Sigmoid colon (tissue), 7 donors: ENCODE results near the gene PRRT1. TPM values are rescaled to one million over a fixed set of nuclear protein-coding genes. Genes with fewer than 3 reads are reported as not detected.

Experiments used
- DNase-seq: peaks from one replicate; pipeline ENCODE4 v3.0.0-alpha.2; 2019
- H3K27ac ChIP-seq, 4 donors: fragments of 200-600 bp; sonication (generic); one replicate each; pipeline ENCODE4 v1.5.1; 2016 to 2019; ENCODE audit warnings: mild to moderate bottlenecking in 1 of 4
- H3K27me3 ChIP-seq, 3 donors: fragments of 200-600 bp; sonication (generic); one replicate each; pipeline ENCODE4 v1.5.1; 2019; ENCODE audit warnings: mild to moderate bottlenecking in 1 of 3
- H3K36me3 ChIP-seq, 4 donors: fragments of 200-600 bp; sonication (generic); one replicate each; pipeline ENCODE4 v1.5.1; 2016 to 2019
- H3K4me1 ChIP-seq, 4 donors: fragments of 200-600 bp; sonication (generic); one replicate each; pipeline ENCODE4 v1.5.1; 2017 to 2019
- H3K4me3 ChIP-seq, 4 donors: fragments of 200-600 bp; sonication (generic); one replicate each; pipeline ENCODE4 v1.5.1; 2017 to 2019; ENCODE audit warnings: mild to moderate bottlenecking in 2 of 4, moderate library complexity in 1 of 4
- H3K9me3 ChIP-seq, 4 donors: fragments of 200-600 bp in 3 of 4; sonication (generic) in 3 of 4; one replicate each; pipeline versions ENCODE4 v1.5.1 to v1.6.1; 2013 to 2019
- CTCF ChIP-seq, 4 experiments: fragments of 450-650 bp in 3 of 4; fragments of 200-600 bp in 1 of 4; IDR thresholded peaks; one replicate each; pipeline ENCODE4 v1.5.1; 2016 to 2019; ENCODE audit warnings: antibody characterized with exemption in 4 of 4, mild to moderate bottlenecking in 3 of 4, moderate library complexity in 2 of 4
- EP300 ChIP-seq, 4 donors: sonication (generic); formaldehyde crosslinking; IDR thresholded peaks; one replicate each; pipeline ENCODE4 v1.6.1; 2017; ENCODE audit warnings: antibody characterized with exemption in 4 of 4
- POLR2A ChIP-seq, 2 donors: fragments of 450-650 bp; IDR thresholded peaks; one replicate each; pipeline ENCODE4 v1.6.1; 2016; ENCODE audit warnings: antibody characterized with exemption in 2 of 2, mild to moderate bottlenecking in 2 of 2, moderate library complexity in 2 of 2
- POLR2AphosphoS5 ChIP-seq, 4 donors: sonication (generic); formaldehyde crosslinking; IDR thresholded peaks; one replicate each; pipeline ENCODE4 v1.6.1; 2017; ENCODE audit warnings: antibody characterized with exemption in 4 of 4
- WGBS, 2 donors: extraction: QIAGEN DNeasy Blood & Tissue Kit; methylation state at CpG; one replicate each; pipeline ENCODE4 v1.1.7; 2013; 5-methylcytosine and 5-hydroxymethylcytosine counted together
- intact Hi-C: fragments of 100-400 bp; cut with DNase I; formaldehyde crosslinking; loops from one replicate; pipeline ENCODE4 v1.15.1; 2023
- polyA plus RNA-seq, 3 donors: library from polyadenylated mRNA; stranded (reverse); fragments of 200-250 nt; gene quantifications; one replicate each; pipeline ENCODE4 v1.2.3, GENCODE V29; 2013
- total RNA-seq, 4 donors: library from RNA; depleted of rRNA; stranded (reverse); fragments of >200 nt; gene quantifications; one replicate each; pipeline ENCODE4 v1.1.0, GENCODE V29; 2016
- donor health status: healthy with polysubstance abuse.
- donor health status: Bipolar disorder and iron deficiency.
- donor health status: healthy.

Gene PRRT1
- total and polyA plus RNA-seq, 7 donors = 0.46 to 6.1 (median 2.5) TPM

- H3K36me3 ChIP-seq = no peaks in the 10 kb centered on the region
- intact Hi-C loops = loop anchor here (2.0 to 10.0 kb wide), 7 partner anchors 45 to 1218 kb away; partner anchors contain the start of genes BAG6, BRD2, CUTA and DXO
- no peaks in the 10 kb centered on the region for H3K27me3 ChIP-seq
- H3K4me3 ChIP-seq = peak overlapping the region; percentile 68 to 91 (median 82)
- H3K4me1 ChIP-seq = peaks cover 0 to 25% (median 23%) of the 10 kb centered on the region in 4 donors
- 28 to 39% methylated on average over 28 of the region's 28 CpGs for WGBS, 2 donors
- peak; percentile 80 for DNase-seq
- TF ChIP-seq POLR2AphosphoS5 (IDR thresholded peaks at IDR 0.05) (peak in 1 of 4 donors; percentile 18), EP300 (IDR thresholded peaks at IDR 0.05) (no peak), CTCF (IDR thresholded peaks at IDR 0.05) (no peak), POLR2A (IDR thresholded peaks at IDR 0.05) (no peak)
- no peaks in the 10 kb centered on the region for H3K9me3 ChIP-seq
- H3K27ac ChIP-seq = peak overlapping the region; percentile 93 to 100 (median 100)
Observed at GRCh38 chr6:32196682-32197616, 45.2 kb upstream of the PRRT1 start.

- H3K27me3 ChIP-seq = no peaks in the 10 kb centered on the region
- peak; percentile 97 for DNase-seq
- TF ChIP-seq CTCF (IDR thresholded peaks at IDR 0.05) = no peak
- peak; percentile 99 for TF ChIP-seq POLR2A (IDR thresholded peaks at IDR 0.05)
- peak in 2 of 4 donors; percentile 77 to 91 for TF ChIP-seq EP300 (IDR thresholded peaks at IDR 0.05)
- peak; percentile 98 to 100 (median 99) for TF ChIP-seq POLR2AphosphoS5 (IDR thresholded peaks at IDR 0.05)
- H3K4me3 ChIP-seq = peak overlapping the region; percentile 68 to 91 (median 82)
- H3K27ac ChIP-seq = peak overlapping the region; percentile 93 to 100 (median 100)
- 0% methylated on average over 58 of the region's 58 CpGs for WGBS, 2 donors
- intact Hi-C loops = loop anchor here (1.0 to 10.0 kb wide), 8 partner anchors 44 to 1219 kb away; partner anchors contain the start of genes BAG6, BRD2, CUTA and DXO
- peaks cover 0 to 31% (median 27%) of the 10 kb centered on the region in 4 donors for H3K4me1 ChIP-seq
- H3K36me3 ChIP-seq = no peaks in the 10 kb centered on the region
- no peaks in the 10 kb centered on the region for H3K9me3 ChIP-seq
Observed at GRCh38 chr6:32195902-32196681, 44.4 kb upstream of the PRRT1 start.

- Histone ChIP-seq H3K9me3 (no peaks in the 10 kb centered on the region), H3K4me3 (peak overlapping the region; percentile 68 to 91 (median 82)), H3K27ac (peak overlapping the region; percentile 93 to 100 (median 100)), H3K4me1 (peaks cover 0 to 36% (median 32%) of the 10 kb centered on the region in 4 donors), H3K36me3 (no peaks in the 10 kb centered on the region), H3K27me3 (no peaks in the 10 kb centered on the region)
- WGBS, 2 donors = 0% methylated on average over 25 of the region's 25 CpGs
- DNase-seq = peak; percentile 100
- no peak for TF ChIP-seq POLR2AphosphoS5 (IDR thresholded peaks at IDR 0.05)
- TF ChIP-seq CTCF (IDR thresholded peaks at IDR 0.05) = peak in 3 of 4 experiments; percentile 15 to 42 (median 26)
- TF ChIP-seq EP300 (IDR thresholded peaks at IDR 0.05) = no peak
- TF ChIP-seq POLR2A (IDR thresholded peaks at IDR 0.05) = no peak
- intact Hi-C loops = loop anchor here (1.0 to 10.0 kb wide), 7 partner anchors 43 to 1219 kb away; partner anchors contain the start of genes BAG6, BRD2, CUTA and DXO
Observed at GRCh38 chr6:32195652-32195901, 43.8 kb upstream of the PRRT1 start.

GRCh38 chr6:32194825-32195651 lies 43.3 kb upstream of the PRRT1 start:
- H3K4me1 ChIP-seq = peaks cover 0 to 38% (median 35%) of the 10 kb centered on the region in 4 donors
- WGBS, 2 donors = 16 to 17% methylated on average over 15 of the region's 15 CpGs
- intact Hi-C loops = loop anchor here (1.0 to 10.0 kb wide), 7 partner anchors 43 to 1220 kb away; partner anchors contain the start of genes BAG6, BRD2, CUTA and DXO
- no peaks in the 10 kb centered on the region for H3K27me3 ChIP-seq
- H3K9me3 ChIP-seq = no peaks in the 10 kb centered on the region
- H3K27ac ChIP-seq = peak overlapping the region; percentile 93 to 100 (median 100)
- TF ChIP-seq CTCF (IDR thresholded peaks at IDR 0.05) = peak; percentile 48 to 80 (median 64)
- TF ChIP-seq POLR2A (IDR thresholded peaks at IDR 0.05) = peak; percentile 92 to 95
- no peak for TF ChIP-seq EP300 (IDR thresholded peaks at IDR 0.05)
- TF ChIP-seq POLR2AphosphoS5 (IDR thresholded peaks at IDR 0.05) = peak; percentile 96 to 99 (median 96)
- DNase-seq = no peak
- H3K36me3 ChIP-seq = no peaks in the 10 kb centered on the region
- peak overlapping the region in 3 of 4 donors; percentile 30 to 91 (median 43) for H3K4me3 ChIP-seq
